Breast epithelium (tissue), 4 donors: ENCODE data around the gene OXA1L. TPM values are rescaled to one million over a fixed set of nuclear protein-coding genes. Genes with fewer than 3 reads are reported as not detected.
"Not testable (repeated sequence)": the region's sequence is repeated elsewhere in the genome, so short reads cannot be mapped to it uniquely, and the experiment has no call there.

ENCODE experiments used
- DNase-seq, 2 donors: peaks; one replicate each; pipeline ENCODE4 v3.0.0-alpha.2; 2019; ENCODE audit warnings: low spot score in 2 of 2
- H3K27ac ChIP-seq, 2 donors: fragments of 200-600 bp; sonication (generic) in 1 of 2; one replicate each; pipeline ENCODE4 v1.5.1; 2016 to 2019; ENCODE audit warnings: mild to moderate bottlenecking in 1 of 2
- H3K27me3 ChIP-seq, 2 donors: fragments of 200-600 bp; sonication (generic) in 1 of 2; one replicate each; pipeline versions ENCODE4 v1.5.1 to v1.6.0; 2017 to 2019; ENCODE audit warnings: control low read depth in 1 of 2, mild to moderate bottlenecking in 1 of 2
- H3K36me3 ChIP-seq: fragments of 200-600 bp; one replicate; pipeline ENCODE4 v1.5.1; 2019
- H3K4me1 ChIP-seq, 2 donors: fragments of 200-600 bp; sonication (generic); one replicate each; pipeline ENCODE4 v1.5.1; 2016 to 2019; ENCODE audit warnings: control low read depth in 1 of 2
- H3K4me3 ChIP-seq, 3 donors: fragments of 200-600 bp; sonication (generic); 1 replicate in 2 of 3; 2 replicates in 1 of 3; pipeline ENCODE4 v1.5.1; 2016 to 2019; ENCODE audit warnings: mild to moderate bottlenecking in 3 of 3, moderate library complexity in 2 of 3
- H3K9me3 ChIP-seq, 2 donors: fragments of 200-600 bp; sonication (generic) in 1 of 2; one replicate each; pipeline ENCODE4 v1.5.1; 2016 to 2019; ENCODE audit warnings: control low read depth in 1 of 2
- CTCF ChIP-seq, 3 donors: fragments of 450-650 bp; IDR thresholded peaks; one replicate each; pipeline ENCODE4 v1.5.1; 2016 to 2017; ENCODE audit warnings: antibody characterized with exemption in 3 of 3, mild to moderate bottlenecking in 3 of 3, moderate library complexity in 3 of 3
- POLR2A ChIP-seq: fragments of 450-650 bp; IDR thresholded peaks from one replicate; pipeline ENCODE4 v1.6.1; 2016; ENCODE audit warnings: antibody characterized with exemption, mild to moderate bottlenecking, moderate library complexity
- POLR2AphosphoS5 ChIP-seq, 3 donors: sonication (generic); formaldehyde crosslinking; IDR thresholded peaks; one replicate each; pipeline ENCODE4 v1.6.1; 2017; ENCODE audit warnings: antibody characterized with exemption in 3 of 3
- intact Hi-C: fragments of 100-400 bp; cut with DNase I; formaldehyde crosslinking; loops from one replicate; pipeline ENCODE4 v1.15.1; 2023; ENCODE audit warnings: low total_unique reads
- total RNA-seq, 3 donors: library from RNA; depleted of rRNA; stranded (reverse); fragments of >200 nt; gene quantifications; one replicate each; pipeline ENCODE4 v1.1.0, GENCODE V29; 2016

The OXA1L gene
- total RNA-seq, 3 donors from 2014 or later, result 80.0 to 145 (median 101) TPM

- no peaks in the 10 kb centered on the region for H3K36me3 ChIP-seq
- H3K4me1 ChIP-seq, result no peaks in the 10 kb centered on the region
- H3K27ac ChIP-seq, result no peak overlapping the region
- TF ChIP-seq POLR2A (no peak), CTCF (IDR thresholded peaks at IDR 0.05) (no peak), POLR2AphosphoS5 (IDR thresholded peaks at IDR 0.05) (no peak)
- no peaks in the 10 kb centered on the region for H3K27me3 ChIP-seq
- intact Hi-C loops, result no loop called here
- no peak for DNase-seq
- no peak overlapping the region for H3K4me3 ChIP-seq
- H3K9me3 ChIP-seq, result peaks cover 0 to 4% of the 10 kb centered on the region in 2 donors
Observed at GRCh38 chr14:22726012-22726411, 40.5 kb upstream of the OXA1L start.

GRCh38 chr14:22732062-22732461 lies 34.4 kb upstream of the OXA1L start:
- intact Hi-C loops, DNase-seq, H3K4me1 ChIP-seq, H3K27ac ChIP-seq, H3K9me3 ChIP-seq, H3K4me3 ChIP-seq, H3K27me3 ChIP-seq, H3K36me3 ChIP-seq: not testable (repeated sequence)

GRCh38 chr14:22733829-22734228 lies 32.7 kb upstream of the OXA1L start:
- H3K36me3 ChIP-seq, result no peaks in the 10 kb centered on the region
- intact Hi-C loops, result no loop called here
- H3K27ac ChIP-seq, result no peak overlapping the region
- no peaks in the 10 kb centered on the region for H3K27me3 ChIP-seq
- H3K4me1 ChIP-seq, result no peaks in the 10 kb centered on the region
- H3K9me3 ChIP-seq, result no peaks in the 10 kb centered on the region
- no peak for DNase-seq
- no peak overlapping the region for H3K4me3 ChIP-seq
- TF ChIP-seq POLR2AphosphoS5 (IDR thresholded peaks at IDR 0.05) (no peak), POLR2A (no peak), CTCF (IDR thresholded peaks at IDR 0.05) (no peak)

GRCh38 chr14:22735096-22735495 lies 31.4 kb upstream of the OXA1L start:
- H3K4me3 ChIP-seq, result no peak overlapping the region
- H3K27ac ChIP-seq, result no peak overlapping the region
- H3K9me3 ChIP-seq, result no peaks in the 10 kb centered on the region
- no peaks in the 10 kb centered on the region for H3K4me1 ChIP-seq
- no peaks in the 10 kb centered on the region for H3K27me3 ChIP-seq
- intact Hi-C loops, result no loop called here
- DNase-seq, result no peak
- TF ChIP-seq POLR2A (no peak), POLR2AphosphoS5 (IDR thresholded peaks at IDR 0.05) (no peak), CTCF (IDR thresholded peaks at IDR 0.05) (no peak)
- H3K36me3 ChIP-seq, result no peaks in the 10 kb centered on the region

GRCh38 chr14:22736384-22736783 lies 30.1 kb upstream of the OXA1L start:
- H3K4me3 ChIP-seq, H3K4me1 ChIP-seq, H3K27me3 ChIP-seq, intact Hi-C loops, H3K27ac ChIP-seq, DNase-seq, H3K36me3 ChIP-seq, H3K9me3 ChIP-seq: not testable (repeated sequence)

- H3K27ac ChIP-seq, result no peak overlapping the region
- no peak for TF ChIP-seq POLR2A
- no peak for TF ChIP-seq CTCF (IDR thresholded peaks at IDR 0.05)
- no peak for TF ChIP-seq POLR2AphosphoS5 (IDR thresholded peaks at IDR 0.05)
- DNase-seq, result no peak
Observed at GRCh38 chr14:22737052-22737451, 29.4 kb upstream of the OXA1L start.

More at GRCh38 chr14:22737052-22737451, 29.4 kb upstream of the OXA1L start:
- Histone ChIP-seq H3K4me3 (no peak overlapping the region), H3K36me3 (no peaks in the 10 kb centered on the region), H3K9me3 (no peaks in the 10 kb centered on the region), H3K4me1 (no peaks in the 10 kb centered on the region), H3K27me3 (no peaks in the 10 kb centered on the region)
- intact Hi-C loops, result no loop called here
